NCI-H748 (cell line): ENCODE data around the gene F10.
"Not testable (repeated sequence)": the region's sequence is repeated elsewhere in the genome, so short reads cannot be mapped to it uniquely, and the experiment has no call there.

Source experiments
- DNase-seq: peaks from one replicate; lab custom pipeline; 2025; ENCODE audit not compliant: unreplicated experiment; lab: John Stamatoyannopoulos, UW

Gene F10

DNA sequence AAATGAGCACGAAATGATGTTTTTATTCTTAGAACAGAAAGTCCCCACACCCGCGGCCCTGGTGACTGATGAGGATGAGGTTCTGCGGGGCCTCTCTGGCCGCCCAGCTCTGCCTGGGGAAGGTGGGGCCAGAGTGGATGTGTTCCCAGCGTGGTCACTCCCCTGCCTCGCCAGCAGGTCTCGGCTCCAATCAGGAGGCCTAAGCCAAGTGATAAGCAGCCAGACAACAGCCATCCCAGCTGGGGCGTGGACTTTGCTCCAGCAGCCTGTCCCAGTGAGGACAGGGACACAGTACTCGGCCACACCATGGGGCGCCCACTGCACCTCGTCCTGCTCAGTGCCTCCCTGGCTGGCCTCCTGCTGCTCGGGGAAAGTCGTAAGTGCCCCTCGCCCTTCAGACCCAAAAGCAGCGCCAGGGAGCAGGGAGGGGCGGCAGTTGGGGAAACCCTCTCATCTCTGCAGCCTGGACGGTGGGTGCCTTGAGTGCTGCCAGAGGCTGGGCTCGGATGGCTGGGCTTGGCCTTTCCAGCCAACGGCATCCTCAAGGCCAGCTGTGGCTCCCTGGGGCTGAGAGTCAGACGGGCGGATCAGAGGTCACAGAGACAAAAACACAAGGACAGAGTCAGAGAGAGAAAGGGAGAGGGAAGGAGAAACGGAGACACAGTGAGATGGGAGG is at the start of gene F10:
F10 (plus strand) TSS at position 250 of the 676 bp plus-strand sequence; CDS start at position 307, 57 bp downstream.
- no peak for DNase-seq

DNA sequence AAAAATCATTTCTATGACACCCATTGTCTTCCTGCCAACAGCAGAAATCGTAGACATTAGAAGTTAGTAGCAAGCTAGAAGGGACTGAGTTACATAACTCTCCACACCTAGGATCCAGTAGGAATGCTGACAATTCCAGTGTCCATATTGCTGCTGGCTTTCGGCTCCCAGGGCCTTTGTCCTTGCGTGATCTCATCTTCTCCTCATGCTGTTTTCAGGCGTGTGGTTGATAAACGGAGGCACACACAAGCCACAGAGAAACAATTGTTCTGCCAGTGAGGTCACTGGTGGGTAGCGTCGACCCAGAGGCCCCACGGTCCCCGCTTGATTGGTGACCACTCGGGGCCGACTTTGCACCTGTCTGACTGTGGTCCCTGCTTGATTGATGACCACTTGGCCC is 48.7 kb upstream of the F10 start:
- DNase-seq, result no peak

DNA sequence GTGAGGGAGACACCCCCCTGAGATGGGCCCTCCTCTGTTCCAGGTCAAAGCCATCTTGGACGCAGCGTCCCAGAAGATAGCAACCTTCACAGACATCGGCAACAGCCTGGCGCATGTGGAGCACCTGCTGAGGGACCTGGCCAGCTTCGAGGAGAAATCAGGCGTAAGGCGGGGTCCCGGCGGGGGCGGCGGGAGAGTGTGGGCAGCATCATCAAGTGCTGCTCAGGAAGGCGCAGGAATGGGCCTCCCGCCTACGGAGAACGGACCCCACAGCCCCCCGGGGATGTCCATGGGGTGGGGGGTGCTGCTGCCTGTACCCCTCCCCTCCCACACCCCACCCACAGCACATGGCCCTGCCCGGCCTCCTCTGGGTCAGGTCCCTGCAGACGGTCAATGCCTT is 48.2 kb upstream of the F10 start:
- DNase-seq, result no peak

DNA sequence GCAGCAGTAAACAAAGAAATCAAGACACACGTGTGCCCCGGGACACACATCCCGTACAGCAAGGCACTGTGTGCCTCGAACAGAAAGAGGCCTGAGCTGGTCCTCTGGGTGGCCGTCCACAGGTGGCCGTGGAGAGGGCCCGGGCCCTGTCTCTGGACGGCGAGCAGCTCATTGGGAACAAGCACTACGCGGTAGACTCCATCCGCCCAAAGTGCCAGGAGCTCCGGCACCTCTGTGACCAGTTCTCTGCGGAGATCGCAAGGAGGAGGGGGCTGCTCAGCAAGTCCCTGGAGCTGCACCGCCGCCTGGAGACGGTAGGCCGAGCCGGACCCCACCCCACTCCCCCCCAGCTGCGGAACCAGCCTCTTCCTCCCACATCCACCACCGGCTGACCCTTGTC is 47.7 kb upstream of the F10 start:
- no peak for DNase-seq

DNA sequence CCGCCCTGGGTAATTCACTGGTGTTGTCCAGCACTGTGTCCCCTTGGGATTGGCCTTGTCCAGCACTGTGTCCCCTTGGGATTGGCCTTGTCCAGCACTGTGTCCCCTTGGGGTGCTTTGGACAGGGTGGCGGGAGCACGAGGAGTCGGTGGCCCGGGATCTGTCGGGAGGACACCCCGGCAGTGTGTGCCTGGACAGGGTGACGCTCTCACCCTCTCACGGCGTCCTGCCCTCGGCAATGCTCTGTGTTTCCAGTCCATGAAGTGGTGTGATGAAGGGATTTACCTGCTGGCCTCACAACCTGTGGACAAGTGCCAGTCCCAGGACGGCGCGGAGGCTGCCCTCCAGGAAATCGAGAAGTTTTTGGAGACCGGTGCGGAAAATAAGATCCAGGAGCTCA is 46.9 kb upstream of the F10 start:
- DNase-seq, result no peak

DNA sequence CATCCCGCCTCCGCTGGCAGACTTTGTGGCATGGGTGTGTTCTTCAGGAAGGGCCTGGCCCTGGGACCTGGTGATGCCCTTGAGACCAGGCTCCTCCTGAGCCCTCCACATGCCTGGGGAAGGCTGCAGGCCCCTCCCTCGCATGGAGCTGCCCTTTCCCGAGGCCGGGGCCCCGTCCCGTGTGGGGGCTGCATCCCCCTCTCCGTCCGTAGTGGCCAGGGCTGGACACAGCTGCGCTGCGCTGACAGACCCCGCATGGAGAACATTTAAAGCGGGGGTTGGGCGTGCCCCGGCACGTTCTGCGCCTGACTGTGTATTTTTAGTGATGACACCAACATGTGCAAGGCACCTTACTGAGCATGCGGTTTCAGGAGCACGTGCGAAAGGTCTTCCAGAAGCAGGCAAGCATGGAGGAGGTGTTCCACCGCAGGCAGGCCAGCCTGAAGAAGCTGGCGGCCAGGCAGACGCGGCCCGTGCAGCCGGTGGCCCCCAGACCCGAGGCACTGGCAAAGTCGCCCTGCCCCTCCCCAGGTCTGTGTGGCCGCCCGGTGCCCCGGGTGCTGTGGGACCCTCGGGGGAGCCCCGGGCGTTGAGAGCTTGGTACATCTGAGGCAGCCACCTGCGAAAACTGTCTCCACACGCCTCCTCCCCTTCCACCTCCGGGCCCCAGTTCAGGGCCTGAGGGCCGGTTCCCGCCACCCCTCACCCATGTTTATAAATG is 45.8 kb upstream of the F10 start:
- DNase-seq, result no peak

DNA sequence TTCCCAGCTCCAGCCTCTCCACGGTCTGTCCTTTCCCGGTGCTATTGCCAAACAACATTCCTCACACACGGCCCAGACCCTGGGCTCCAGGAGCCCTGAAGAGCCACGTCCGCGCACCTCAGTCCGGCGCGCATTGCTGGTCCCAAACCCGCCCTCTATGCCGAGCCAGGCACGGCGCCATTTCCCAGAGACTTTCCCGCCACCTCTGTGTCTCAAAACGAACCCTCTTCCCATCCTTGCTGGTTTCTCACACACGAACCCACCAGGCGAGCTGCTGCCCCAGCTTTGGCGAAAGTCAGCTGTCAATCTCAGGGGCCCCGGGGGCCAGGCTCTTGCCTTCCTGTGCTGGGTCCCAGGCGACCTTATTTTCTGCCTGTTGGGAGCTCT is 45.0 kb upstream of the F10 start:
- no peak for DNase-seq

DNA sequence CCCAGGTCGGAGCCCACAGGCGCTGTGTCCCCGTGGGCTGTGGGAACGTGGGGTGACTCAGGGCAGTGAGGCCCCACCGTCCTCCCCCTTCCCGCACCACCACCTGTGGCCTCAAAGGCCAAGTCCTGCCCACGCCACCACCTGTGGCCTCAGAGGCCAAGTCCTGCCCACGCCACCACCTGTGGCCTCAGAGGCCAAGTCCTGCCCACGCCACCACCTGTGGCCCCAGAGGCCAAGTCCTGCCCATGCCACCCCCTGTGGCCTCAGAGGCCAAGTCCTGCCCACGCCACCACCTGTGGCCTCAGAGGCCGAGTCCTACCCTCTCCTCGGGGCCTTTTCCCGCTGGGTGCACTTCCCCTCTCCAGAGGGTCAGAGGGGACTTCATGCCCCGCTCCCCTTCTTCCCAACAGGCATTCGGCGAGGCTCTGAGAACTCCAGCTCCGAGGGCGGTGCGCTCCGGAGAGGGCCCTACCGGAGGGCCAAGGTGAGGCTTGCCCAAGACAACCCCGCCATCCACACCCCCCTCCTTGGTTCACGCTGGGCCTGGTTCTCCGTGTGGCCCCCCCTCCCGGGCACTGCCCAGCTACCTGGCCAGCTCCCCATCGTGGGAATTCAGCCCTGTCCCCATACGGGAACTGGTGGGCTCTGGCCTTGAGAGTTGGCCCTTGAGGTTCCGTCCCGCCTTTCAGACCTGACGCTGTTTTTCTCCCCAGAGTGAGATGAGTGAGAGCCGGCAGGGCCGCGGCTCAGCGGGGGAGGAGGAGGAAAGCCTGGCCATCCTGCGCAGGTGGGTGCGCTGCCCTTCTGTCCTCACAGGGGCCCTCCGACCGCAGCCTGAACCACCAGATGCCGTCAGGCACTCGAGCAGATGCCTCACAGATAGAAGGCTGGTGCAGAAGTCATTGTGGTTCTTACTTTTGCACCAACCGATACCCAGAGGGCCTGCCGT is 44.4 kb upstream of the F10 start:
- DNase-seq, result no peak

DNA sequence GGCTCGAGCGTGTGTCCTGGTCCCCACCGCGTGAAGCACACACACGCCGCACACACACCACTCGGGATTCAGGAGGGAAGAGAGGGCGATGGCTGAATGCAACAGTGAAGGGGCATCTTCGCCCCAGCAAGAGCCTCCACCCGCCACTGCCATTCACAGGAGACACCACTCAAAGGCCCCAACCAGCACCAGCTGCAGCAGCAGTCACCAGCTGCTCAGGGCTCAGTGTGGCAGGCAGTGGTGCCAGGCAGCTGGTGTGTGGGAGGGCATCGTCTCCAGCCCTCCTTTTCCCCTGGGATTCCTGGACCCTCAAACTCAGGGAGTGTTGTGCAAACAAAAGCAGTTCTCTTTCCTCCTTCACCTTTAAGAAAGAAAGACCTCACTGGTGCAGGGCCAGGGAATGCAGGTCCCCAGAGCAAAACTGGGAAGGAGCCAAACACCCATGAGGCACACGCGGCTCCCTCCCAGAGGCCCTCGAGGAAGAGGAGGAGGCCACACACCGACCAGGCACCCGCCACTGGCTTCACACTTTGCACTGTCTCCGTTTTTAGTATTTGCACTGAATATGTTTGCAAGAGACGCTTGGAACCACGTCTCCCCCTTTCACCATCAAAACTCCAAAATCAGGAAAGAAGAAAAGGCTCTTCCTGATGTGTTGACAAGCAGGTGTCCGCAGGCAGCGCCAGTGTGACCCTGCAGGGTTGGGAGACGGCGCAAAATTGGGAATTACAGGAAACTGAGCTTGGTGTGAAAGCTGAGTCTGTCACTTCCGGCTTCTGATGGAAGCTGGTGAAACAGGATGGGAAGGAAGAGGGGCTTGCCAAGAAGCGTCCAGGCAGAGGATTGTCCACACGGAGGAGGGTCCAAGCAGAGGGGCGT is 43.5 kb upstream of the F10 start:
- DNase-seq, result no peak

DNA sequence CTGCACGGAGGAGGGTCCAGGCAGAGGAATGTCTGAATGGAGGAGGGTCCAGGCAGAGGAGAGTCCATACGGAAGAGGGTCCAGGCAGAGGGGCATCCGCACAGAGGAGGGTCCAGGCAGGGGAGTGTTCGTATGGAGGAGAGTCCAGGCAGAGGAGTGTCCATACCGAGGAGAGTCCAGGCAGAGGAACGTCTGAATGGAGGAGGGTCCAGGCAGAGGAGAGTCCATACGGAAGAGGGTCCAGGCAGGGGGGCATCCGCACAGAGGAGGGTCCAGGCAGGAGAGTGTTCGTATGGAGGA is 42.9 kb upstream of the F10 start:
- DNase-seq, result not testable (repeated sequence)

DNA sequence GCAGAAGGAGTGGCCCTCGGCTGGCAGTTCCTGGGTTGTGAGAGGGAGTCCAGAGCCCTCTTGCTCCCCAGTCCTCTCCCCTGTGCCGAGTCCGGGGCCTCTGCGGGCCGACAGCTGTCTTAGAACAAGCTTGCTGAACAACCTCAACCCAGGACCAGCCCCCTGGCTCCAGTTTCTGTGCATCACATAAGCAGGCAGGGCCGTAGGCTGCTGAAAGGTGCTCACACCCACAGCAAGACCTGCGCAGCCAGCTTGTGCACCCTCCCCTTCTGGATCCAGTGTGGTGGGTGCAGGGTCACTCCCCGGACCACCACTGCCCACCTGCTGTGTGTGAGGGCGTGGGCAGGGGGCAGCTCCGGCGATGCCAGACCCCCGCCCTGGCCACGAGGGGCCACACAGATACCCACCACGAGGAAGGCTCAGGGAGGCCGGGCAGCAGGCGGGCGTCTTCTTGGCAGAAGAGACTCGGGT is 42.2 kb upstream of the F10 start:
- DNase-seq, result no peak

DNA sequence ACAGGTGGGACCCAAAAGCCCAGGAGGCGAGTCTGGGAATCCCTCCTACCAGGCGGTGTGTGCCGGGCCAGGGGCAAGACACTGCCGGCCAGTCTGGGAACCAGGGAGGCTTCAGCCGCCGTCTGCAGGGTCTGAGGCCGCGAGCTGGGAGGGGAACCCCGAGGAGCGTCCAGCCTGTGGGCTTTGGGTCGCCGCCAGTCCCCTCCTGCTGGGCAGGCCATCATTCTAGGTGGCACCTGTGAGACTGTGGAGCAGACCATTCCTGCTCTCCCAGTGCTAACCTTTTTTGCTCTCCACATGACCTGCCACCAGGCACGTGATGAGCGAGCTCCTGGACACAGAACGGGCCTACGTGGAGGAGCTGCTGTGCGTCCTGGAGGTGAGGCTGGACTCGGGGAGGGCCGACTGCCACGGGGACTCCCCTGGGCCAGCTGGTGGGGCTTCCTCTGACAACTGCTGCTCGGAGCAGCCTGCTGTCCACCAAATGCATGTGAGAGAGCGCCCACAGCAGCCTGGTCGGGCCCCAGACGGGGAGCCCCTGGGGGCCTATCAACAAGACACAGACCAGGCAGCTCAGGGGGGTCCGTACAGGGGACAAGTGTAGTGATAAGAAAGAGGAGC is 41.6 kb upstream of the F10 start:
- no peak for DNase-seq

DNA sequence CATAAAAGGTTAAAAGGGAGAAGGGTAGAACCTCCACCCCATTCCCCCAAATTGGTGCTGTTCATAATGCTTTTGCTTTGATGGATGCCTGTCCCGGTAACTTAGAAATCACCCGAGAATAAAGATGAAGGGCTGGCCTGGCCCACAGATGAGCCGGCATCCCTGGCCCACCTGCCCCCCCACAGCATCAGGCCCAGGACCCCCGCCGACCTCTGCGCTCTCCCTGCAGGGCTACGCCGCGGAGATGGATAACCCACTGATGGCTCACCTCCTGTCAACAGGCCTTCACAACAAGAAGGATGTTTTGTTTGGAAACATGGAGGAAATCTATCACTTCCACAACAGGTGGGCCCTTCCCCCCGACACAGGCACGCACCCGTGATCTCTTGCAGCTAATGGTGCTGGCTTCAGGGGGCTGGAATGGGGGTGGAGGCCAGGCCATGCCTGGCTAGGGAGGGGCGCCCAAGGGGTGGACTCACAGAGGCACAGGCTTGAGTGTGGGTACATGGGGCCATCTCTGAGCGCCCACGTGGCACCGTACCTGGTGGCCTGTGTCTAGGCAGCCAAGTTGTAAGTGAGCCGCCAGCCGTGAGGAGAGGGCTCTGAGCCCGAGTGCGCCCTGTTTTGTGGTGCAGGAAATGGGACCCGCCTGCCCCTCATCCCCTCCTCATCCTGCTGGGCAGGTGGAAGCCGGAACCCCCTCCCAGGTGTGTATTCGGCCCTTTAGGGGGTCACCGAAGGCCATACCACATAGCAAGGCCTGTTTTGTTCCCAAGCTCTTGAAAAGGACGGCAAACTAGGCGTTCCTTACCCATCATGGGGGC is 40.2 kb upstream of the F10 start:
- no peak for DNase-seq

DNA sequence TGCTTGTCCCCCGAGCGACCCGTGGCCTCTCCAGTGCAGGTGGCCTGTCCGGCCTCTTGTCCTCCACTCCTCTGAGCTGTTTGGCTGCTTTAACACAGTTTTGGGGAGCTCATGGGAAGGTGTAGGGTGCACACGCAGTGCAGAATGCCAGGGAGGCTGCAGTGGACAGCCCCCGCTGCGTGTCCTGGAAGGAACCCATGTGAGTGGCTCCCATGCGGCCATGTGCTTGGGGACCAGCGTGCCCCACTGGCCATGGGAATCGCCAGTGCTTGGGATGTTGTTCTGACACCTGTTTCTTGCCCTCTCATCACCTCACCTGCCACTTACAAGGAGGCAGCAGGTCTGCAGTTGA is 39.6 kb upstream of the F10 start:
- DNase-seq, result no peak

DNA sequence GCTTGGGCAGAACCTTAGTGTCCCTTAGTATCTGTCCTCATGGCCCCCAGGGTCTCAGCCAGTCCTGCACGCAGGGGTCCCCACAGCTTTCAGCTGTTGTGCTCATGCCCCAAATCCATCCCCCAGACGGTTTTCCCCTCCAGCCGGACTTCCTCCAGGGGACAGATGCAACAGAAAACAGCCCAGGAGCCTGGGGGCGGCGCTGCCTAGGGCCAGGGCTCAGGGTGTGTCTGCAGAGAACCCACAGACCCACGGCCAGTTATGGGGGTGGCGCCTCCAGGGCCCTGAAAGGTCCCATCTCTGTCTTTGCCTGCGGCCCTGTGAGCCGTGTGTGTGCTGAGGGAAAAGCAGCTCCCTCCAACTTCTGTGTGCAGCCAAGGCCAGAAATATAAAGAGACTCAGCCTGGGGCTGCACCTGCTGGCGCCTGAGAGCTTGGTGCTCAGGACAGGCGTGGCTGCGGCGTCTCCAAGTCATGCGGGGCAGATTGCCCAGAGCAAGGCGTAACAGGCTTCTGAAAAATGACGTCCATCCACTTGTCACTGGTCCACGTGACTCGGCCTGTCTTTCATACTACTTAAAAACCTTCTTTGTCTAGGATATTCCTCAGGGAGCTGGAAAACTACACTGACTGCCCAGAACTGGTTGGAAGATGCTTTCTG is 39.1 kb upstream of the F10 start:
- DNase-seq, result peak; percentile 35

DNA sequence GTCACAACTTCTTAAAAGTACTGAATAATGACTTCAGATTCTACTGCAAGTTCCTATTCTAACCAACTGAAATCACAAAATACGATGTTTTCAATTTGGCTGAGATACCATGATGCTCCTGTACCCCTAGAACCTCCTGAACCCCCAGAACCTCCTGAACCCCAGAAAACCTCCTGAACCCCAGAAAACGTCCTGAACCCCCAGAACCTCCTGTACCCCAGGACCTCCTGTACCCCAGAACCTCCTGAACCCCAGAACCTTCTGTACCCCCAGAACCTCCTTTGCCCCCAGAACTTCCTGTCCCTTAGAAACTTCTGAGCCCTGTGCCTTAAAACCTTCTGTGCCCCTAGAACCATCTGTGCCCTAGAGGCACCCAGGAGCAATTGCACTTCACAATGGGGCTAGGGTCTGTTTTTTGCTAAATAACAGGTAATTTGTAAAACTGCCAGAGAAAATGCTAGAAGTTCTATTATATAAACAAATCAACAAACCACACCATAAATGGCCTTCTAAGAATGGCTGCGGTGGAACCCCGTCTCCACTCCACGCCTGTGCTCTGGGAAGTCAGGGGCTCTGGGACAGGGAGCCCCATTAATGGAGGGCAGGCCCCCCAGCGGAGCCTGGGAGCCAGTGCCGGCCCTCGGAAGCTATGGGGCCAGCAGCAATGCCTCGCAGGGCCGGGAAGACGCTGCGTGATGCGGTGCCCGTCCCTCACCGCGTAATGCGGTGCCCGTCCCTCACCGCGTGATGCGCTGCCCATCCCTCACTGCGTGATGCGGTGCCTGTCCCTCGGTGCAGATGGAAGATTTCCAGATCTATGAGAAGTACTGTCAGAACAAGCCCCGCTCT is 38.3 kb upstream of the F10 start:
- no peak for DNase-seq

DNA sequence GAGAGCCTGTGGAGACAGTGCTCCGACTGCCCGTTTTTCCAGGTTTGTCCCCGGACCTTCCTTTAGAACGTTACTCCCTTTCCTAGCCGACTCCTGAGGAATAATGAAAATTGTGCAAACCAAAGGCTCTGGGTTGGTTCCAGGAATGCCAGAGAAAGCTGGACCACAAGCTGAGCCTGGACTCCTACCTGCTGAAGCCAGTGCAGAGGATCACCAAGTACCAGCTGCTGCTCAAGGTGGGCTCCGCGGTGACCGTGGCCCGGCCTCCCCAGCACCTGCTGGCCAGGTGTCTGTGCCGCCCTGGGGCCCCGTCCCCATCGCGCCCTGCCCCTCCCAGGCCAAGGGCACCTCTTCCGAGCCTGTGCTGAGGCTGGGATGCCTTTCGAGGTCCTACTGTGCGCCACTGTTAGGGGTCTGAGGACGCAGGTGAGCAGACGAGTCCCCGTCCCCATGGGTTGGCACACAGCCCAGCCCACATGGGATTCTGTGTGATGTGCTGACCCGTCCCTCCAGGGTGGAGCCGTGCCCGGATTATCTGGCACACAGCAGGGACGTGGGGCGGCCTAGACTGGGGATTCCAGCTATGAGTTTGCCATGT is 37.6 kb upstream of the F10 start:
- DNase-seq, result no peak
